ENCODE results near the gene IFNA6. TPM values are rescaled to one million over a fixed set of nuclear protein-coding genes. Genes with fewer than 3 reads are reported as not detected.
"Not testable (repeated sequence)": the region's sequence is repeated elsewhere in the genome, so short reads cannot be mapped to it uniquely, and the experiment has no call there.

IFNA6 gene
- total RNA-seq (2014; rRNA removed; shearing (Covaris generic)): not detected in 2 replicates

DNA sequence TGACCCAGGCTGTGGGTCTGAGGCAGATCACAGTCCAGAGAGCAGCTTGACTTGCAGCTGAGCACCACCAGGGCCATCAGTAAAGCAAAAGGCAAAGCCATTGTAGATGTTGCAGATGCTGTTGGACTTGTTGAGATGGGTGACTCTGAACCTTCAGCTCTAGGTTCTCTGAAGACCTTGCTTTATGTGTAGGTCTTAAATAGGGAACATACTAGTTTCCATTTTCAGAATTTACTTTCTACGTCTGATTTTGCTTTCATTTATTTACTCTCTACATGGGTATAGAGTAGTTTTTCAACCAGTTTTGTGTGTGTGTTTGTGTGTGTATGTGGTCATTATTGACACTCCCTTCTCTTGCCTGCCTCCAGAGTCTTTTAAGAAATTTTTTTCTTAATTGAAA, at the start of gene IFNA6:
IFNA6 (minus strand) TSS at position 101 of the 400 bp plus-strand sequence; CDS start at position 101, 0 bp downstream.
- Histone ChIP-seq H3K27me3 (no peaks in the 10 kb centered on the region), H3K9me3 (replicated peaks) (no peaks in the 10 kb centered on the region), H3K27ac (no peak within 1 kb of the TSS), H3K36me3 (no peaks in the 10 kb centered on the region), H3K4me3 (no peak within 1 kb of the TSS), H3K4me1 (no peaks in the 10 kb centered on the region)
- no peak for DNase-seq

GRCh38 chr9:21399956-21400355, 49.3 kb upstream of the IFNA6 start:
- no peaks in the 10 kb centered on the region for H3K4me1 ChIP-seq
- H3K9me3 ChIP-seq (replicated peaks): no peaks in the 10 kb centered on the region
- no peak for DNase-seq
- H3K36me3 ChIP-seq: no peaks in the 10 kb centered on the region
- H3K4me3 ChIP-seq: no peak overlapping the region
- H3K27ac ChIP-seq: no peak overlapping the region
- H3K27me3 ChIP-seq: no peaks in the 10 kb centered on the region

DNA sequence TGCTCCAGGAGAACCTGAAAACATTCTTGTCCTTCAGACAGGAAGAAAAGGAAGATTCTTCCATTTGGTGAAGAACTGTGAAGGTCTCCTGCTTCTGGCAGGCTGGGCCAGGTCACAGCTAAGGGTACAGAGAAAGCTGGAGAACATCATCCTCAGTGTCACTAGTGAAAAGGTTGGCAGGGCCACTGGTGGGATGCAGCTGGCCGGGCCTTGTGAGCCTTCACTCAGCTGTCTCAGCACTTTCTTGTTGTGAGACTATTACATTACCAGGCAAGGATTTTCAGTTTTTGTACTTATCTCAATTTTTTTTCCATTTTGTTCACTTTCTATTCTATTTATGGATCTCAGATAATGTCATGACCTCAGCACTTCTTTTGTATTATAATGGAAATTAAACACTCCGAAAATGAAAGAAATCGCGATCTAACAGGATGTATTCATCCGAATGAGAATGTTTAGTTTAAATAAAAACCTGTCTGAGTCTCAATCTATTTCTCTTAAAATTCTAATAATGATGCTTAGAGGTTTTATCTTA, 48.3 kb upstream of the IFNA6 start:
- Histone ChIP-seq H3K4me1 (no peaks in the 10 kb centered on the region), H3K27ac (no peak overlapping the region), H3K9me3 (replicated peaks) (no peaks in the 10 kb centered on the region), H3K27me3 (no peaks in the 10 kb centered on the region), H3K36me3 (no peaks in the 10 kb centered on the region), H3K4me3 (no peak overlapping the region)
- no peak for DNase-seq

GRCh38 chr9:21395778-21396717, 45.4 kb upstream of the IFNA6 start:
- DNase-seq: peak; percentile 21 to 60

GRCh38 chr9:21392270-21392669, 41.6 kb upstream of the IFNA6 start:
- no peaks in the 10 kb centered on the region for H3K36me3 ChIP-seq
- DNase-seq: peak in 1 of 2 experiments; percentile 11
- H3K4me3 ChIP-seq: no peak overlapping the region
- no peak overlapping the region for H3K27ac ChIP-seq
- H3K27me3 ChIP-seq: 0 out of 2 replicates have a peak, but pooled peaks cover 5% of the 10 kb centered on the region
- H3K4me1 ChIP-seq: no peaks in the 10 kb centered on the region
- H3K9me3 ChIP-seq (replicated peaks): no peaks in the 10 kb centered on the region

More at GRCh38 chr9:21395778-21396717, 45.4 kb upstream of the IFNA6 start:
- Histone ChIP-seq H3K27me3 (0 out of 2 replicates have a peak, but pooled peaks cover 5% of the 10 kb centered on the region), H3K4me3 (peak overlapping the region; percentile 56), H3K9me3 (replicated peaks) (no peaks in the 10 kb centered on the region), H3K27ac (no peak overlapping the region), H3K4me1 (no peaks in the 10 kb centered on the region), H3K36me3 (no peaks in the 10 kb centered on the region)

DNA sequence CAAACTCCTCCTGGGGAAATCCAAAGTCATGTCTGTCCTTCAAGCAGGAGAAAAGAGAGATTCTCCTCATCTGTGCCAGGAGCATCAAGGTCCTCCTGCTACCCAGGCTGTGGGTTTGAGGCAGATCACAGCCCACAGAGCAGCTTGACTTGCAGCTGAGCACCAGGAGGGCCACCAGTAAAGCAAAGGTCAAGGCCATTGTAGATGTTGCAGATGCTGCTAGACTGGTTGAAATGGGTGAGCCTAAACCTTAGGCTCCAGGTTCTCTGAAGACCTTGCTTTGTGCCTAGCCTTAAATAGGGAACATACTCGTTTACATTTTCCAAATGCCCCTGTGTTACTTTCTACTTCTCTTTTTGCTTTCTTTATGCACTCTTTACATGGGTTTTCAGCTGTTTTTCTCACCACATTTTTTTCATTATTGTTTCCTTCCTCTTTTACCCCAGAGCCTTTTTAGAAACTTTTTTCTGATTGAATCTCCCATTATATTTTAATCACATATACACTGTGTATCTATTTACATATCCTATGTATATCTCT, 34.5 kb upstream of the IFNA6 start, which contains the start of gene IFNA2:
IFNA2 (minus strand) TSS at position 268 of the 540 bp plus-strand sequence; CDS start at position 199, 69 bp downstream.
- Histone ChIP-seq H3K36me3 (no peaks in the 10 kb centered on the region), H3K27ac (no peak within 1 kb of the TSS), H3K27me3 (no peaks in the 10 kb centered on the region; the same call in 1 of the 2 replicates), H3K4me3 (no peak within 1 kb of the TSS), H3K4me1 (no peaks in the 10 kb centered on the region), H3K9me3 (replicated peaks) (no peaks in the 10 kb centered on the region)
- no peak for DNase-seq

GRCh38 chr9:21383627-21384026, 32.9 kb upstream of the IFNA6 start:
- Histone ChIP-seq H3K36me3 (no peaks in the 10 kb centered on the region), H3K4me3 (no peak overlapping the region), H3K27me3 (no peaks in the 10 kb centered on the region; the same call in 1 of the 2 replicates), H3K27ac (no peak overlapping the region), H3K9me3 (replicated peaks) (no peaks in the 10 kb centered on the region), H3K4me1 (no peaks in the 10 kb centered on the region)
- DNase-seq: no peak

GRCh38 chr9:21381448-21382339, 31.0 kb upstream of the IFNA6 start:
- Histone ChIP-seq H3K4me3 (no peak overlapping the region), H3K4me1 (no peaks in the 10 kb centered on the region), H3K27ac (no peak overlapping the region), H3K9me3 (replicated peaks) (no peaks in the 10 kb centered on the region), H3K36me3 (no peaks in the 10 kb centered on the region), H3K27me3 (no peaks in the 10 kb centered on the region; the same call in 1 of the 2 replicates)
- no peak for DNase-seq

- DNase-seq; H3K36me3 ChIP-seq; H3K27me3 ChIP-seq; H3K27ac ChIP-seq; H3K4me1 ChIP-seq; H3K4me3 ChIP-seq; H3K9me3 ChIP-seq (replicated peaks): not testable (repeated sequence)
Measured at GRCh38 chr9:21371467-21371866, 20.8 kb upstream of the IFNA6 start.

DNA sequence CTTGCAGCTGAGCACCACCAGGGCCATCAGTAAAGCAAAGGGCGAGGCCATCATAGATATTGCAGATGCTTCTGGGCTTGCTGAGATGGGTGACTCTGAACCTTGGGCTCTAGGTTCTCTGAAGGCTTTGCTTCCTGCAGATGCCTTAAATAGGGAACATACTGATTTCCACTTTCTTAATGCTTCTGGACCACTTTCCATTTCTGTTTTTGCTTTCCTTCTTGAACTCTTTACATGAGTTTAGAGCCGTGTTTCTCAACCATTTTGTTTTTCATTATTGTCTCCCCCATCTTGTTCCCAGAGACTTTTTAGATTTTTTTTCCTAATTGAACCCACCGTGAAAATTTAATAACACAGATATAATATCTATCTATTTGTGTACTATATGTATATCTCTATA, 17.3 kb upstream of the IFNA6 start, which contains the start of gene IFNA13:
IFNA13 (minus strand) TSS at position 101 of the 400 bp plus-strand sequence; CDS start at position 54, 47 bp downstream.
- Histone ChIP-seq H3K27me3 (no peaks in the 10 kb centered on the region), H3K27ac (no peak within 1 kb of the TSS), H3K4me3 (no peak within 1 kb of the TSS), H3K36me3 (no peaks in the 10 kb centered on the region), H3K4me1 (no peaks in the 10 kb centered on the region), H3K9me3 (replicated peaks) (no peaks in the 10 kb centered on the region)
- no peak for DNase-seq

- H3K4me3 ChIP-seq; H3K36me3 ChIP-seq; H3K4me1 ChIP-seq; H3K27me3 ChIP-seq; DNase-seq; H3K9me3 ChIP-seq (replicated peaks); H3K27ac ChIP-seq: not testable (repeated sequence)
Measured at GRCh38 chr9:21367169-21367568, 16.5 kb upstream of the IFNA6 start.

DNA sequence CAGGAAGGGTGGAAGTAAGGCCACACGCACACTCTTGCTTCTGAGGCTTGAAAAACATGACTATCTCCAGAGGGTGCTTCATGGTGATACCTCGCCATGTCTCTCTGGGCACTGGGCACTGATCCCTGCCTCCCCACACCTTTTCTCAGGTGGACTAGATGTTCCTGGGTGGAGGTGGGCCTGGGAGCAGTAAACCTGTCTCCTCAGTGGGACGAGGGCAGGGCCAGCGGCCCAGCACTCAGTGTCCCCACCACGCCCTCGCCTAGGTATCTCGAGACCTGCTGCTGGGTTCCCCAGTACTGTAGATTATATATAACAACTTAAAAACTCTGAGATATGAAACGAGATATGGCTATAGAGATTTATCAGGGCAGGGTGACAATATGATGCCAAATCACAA, 11.6 kb upstream of the IFNA6 start:
- no peak for DNase-seq
- Histone ChIP-seq H3K4me3 (no peak overlapping the region), H3K27me3 (no peaks in the 10 kb centered on the region), H3K27ac (no peak overlapping the region), H3K9me3 (replicated peaks) (no peaks in the 10 kb centered on the region), H3K4me1 (no peaks in the 10 kb centered on the region), H3K36me3 (no peaks in the 10 kb centered on the region)

- DNase-seq: no peak
- no peaks in the 10 kb centered on the region for H3K9me3 ChIP-seq (replicated peaks)
- H3K4me3 ChIP-seq: no peak overlapping the region
- H3K4me1 ChIP-seq: no peaks in the 10 kb centered on the region
- no peak overlapping the region for H3K27ac ChIP-seq
- no peaks in the 10 kb centered on the region for H3K27me3 ChIP-seq
- no peaks in the 10 kb centered on the region for H3K36me3 ChIP-seq
Measured at GRCh38 chr9:21357479-21358460, 7.1 kb upstream of the IFNA6 start.
